IMR-90 (cell line): ENCODE results near the gene FGR. TPM values are rescaled to one million over a fixed set of nuclear protein-coding genes. Genes with fewer than 3 reads are reported as not detected.

Source experiments
- ATAC-seq: fragments of 200-7000 bp; cut with Tn5 transposase; 2 replicates; pipeline ENCODE4 v1.9.1; 2020; ENCODE audit warnings: low read depth, mild to moderate bottlenecking, moderate library complexity
- BruUV-seq: library from RNA; stranded (reverse); fragments of 400-500 nt; replicated peaks from 2 replicates; lab custom pipeline; 2021; lab: Mats Ljungman, UMichigan
- CTCF ChIA-PET: fragments of 300-600 bp; formaldehyde crosslinking; extraction: SDS; loops from one replicate; lab custom pipeline; 2021; ENCODE audit warnings: antibody characterized with exemption; lab: Yijun Ruan, JAX
- POLR2A ChIA-PET: fragments of 300-600 bp; sonication (Branson Sonifier 250); formaldehyde crosslinking; loops from one replicate; lab custom pipeline; 2022; ENCODE audit warnings: antibody characterized with exemption; ENCODE audit not compliant: unreplicated experiment; lab: Charles Lee
- DNase-seq: peaks from one replicate; pipeline ENCODE4 v3.0.0; 2013
- H2AFZ ChIP-seq: replicated peaks from 2 replicates; pipeline ENCODE3; 2013; ENCODE audit warnings: low read length, mild to moderate bottlenecking; ENCODE audit not compliant: poor library complexity
- H2AK5ac ChIP-seq: 2 replicates; pipeline ENCODE4 v1.6.1; 2013; ENCODE audit warnings: low read depth, low read length, inconsistent platforms
- H2AK9ac ChIP-seq: replicated peaks from 2 replicates; pipeline ENCODE3; 2013; ENCODE audit warnings: mild to moderate bottlenecking, low read depth, low read length, moderate library complexity; ENCODE audit not compliant: poor library complexity
- H2BK120ac ChIP-seq: 2 replicates; pipeline ENCODE4 v1.6.1; 2013; ENCODE audit warnings: low read depth, low read length, inconsistent platforms
- H2BK15ac ChIP-seq: 3 replicates; pipeline ENCODE4 v1.6.1; 2013; ENCODE audit warnings: low read depth, low read length, inconsistent platforms
- H2BK20ac ChIP-seq: 2 replicates; pipeline ENCODE4 v1.6.1; 2013; ENCODE audit warnings: low read depth, mild to moderate bottlenecking, inconsistent platforms, low read length, moderate library complexity
- H2BK5ac ChIP-seq: 2 replicates; pipeline ENCODE4 v1.6.1; 2013; ENCODE audit warnings: mild to moderate bottlenecking, low read depth, low read length, inconsistent platforms; ENCODE audit not compliant: poor library complexity, severe bottlenecking
- H3K14ac ChIP-seq: replicated peaks from 2 replicates; pipeline ENCODE4 v1.6.1; 2013; ENCODE audit warnings: low read depth, low read length, inconsistent platforms
- H3K18ac ChIP-seq: 2 replicates; pipeline ENCODE4 v1.6.1; 2013; ENCODE audit warnings: low read depth, low read length, control low read depth
- H3K23ac ChIP-seq: 2 replicates; pipeline ENCODE4 v1.6.1; 2013; ENCODE audit warnings: low read depth, low read length, inconsistent platforms
- H3K27ac ChIP-seq: 2 replicates; pipeline ENCODE4 v1.5.1; 2013; ENCODE audit warnings: mild to moderate bottlenecking, control low read depth, low read length; ENCODE audit not compliant: insufficient read depth
- H3K27me3 ChIP-seq: 2 replicates; pipeline ENCODE4 v1.6.1; 2013; ENCODE audit warnings: low read length; ENCODE audit not compliant: control insufficient read depth, insufficient read depth
- H3K36me3 ChIP-seq: 2 replicates; pipeline ENCODE4 v1.6.1; 2013; ENCODE audit warnings: low read length, mixed read lengths; ENCODE audit not compliant: control insufficient read depth, insufficient read depth
- H3K4ac ChIP-seq: 2 replicates; pipeline ENCODE4 v1.6.1; 2013; ENCODE audit warnings: low read depth, low read length, inconsistent platforms
- H3K4me1 ChIP-seq: 2 replicates; pipeline ENCODE4 v1.6.1; 2013; ENCODE audit warnings: low read length, mixed read lengths; ENCODE audit not compliant: control insufficient read depth, insufficient read depth
- H3K4me2 ChIP-seq: 2 replicates; pipeline ENCODE4 v1.6.1; 2013; ENCODE audit warnings: low read depth, mild to moderate bottlenecking, control low read depth, low read length, moderate library complexity
- H3K4me3 ChIP-seq: 2 replicates; pipeline ENCODE4 v1.5.1; 2013; ENCODE audit warnings: low read depth, mild to moderate bottlenecking, control low read depth, low read length, moderate library complexity; ENCODE audit not compliant: insufficient read depth
- H3K56ac ChIP-seq: 2 replicates; pipeline ENCODE4 v1.6.1; 2013; ENCODE audit warnings: low read length, inconsistent platforms; ENCODE audit not compliant: insufficient read depth; ENCODE audit errors: extremely low read depth
- H3K79me1 ChIP-seq, 2 experiments: 2 replicates each; pipeline ENCODE4 v1.6.1; 2013; ENCODE audit warnings: low read length in 2 of 2, inconsistent platforms in 1 of 2, low read depth in 1 of 2
- H3K9ac ChIP-seq: 2 replicates; pipeline ENCODE4 v1.6.1; 2013; ENCODE audit warnings: low read depth, low read length, control low read depth
- H3K9me1 ChIP-seq: 2 replicates; pipeline ENCODE4 v1.6.1; 2013; ENCODE audit warnings: low read length, inconsistent platforms; ENCODE audit not compliant: insufficient read depth
- H3K9me3 ChIP-seq: 2 replicates; pipeline ENCODE4 v1.6.1; 2013; ENCODE audit warnings: low read length; ENCODE audit not compliant: control insufficient read depth, insufficient read depth
- H4K20me1 ChIP-seq: 2 replicates; pipeline ENCODE4 v1.6.1; 2013; ENCODE audit warnings: low read length, inconsistent platforms; ENCODE audit not compliant: insufficient read depth
- H4K5ac ChIP-seq: 2 replicates; pipeline ENCODE4 v1.6.1; 2013; ENCODE audit warnings: mild to moderate bottlenecking, low read depth, low read length, control low read depth
- H4K8ac ChIP-seq, 2 experiments: 2 replicates each; pipeline ENCODE4 v1.6.1; 2013; ENCODE audit warnings: low read depth in 2 of 2, low read length in 2 of 2, control low read depth in 1 of 2, inconsistent platforms in 1 of 2
- H4K91ac ChIP-seq: 2 replicates; pipeline ENCODE4 v1.6.1; 2013; ENCODE audit warnings: low read depth, low read length, inconsistent platforms; ENCODE audit not compliant: insufficient read depth
- FOS ChIP-seq: fragments of 150-350 bp; IDR thresholded peaks from 2 replicates; pipeline ENCODE4 v1.6.1; 2016; ENCODE audit warnings: low read depth, low read length
- RFX5 ChIP-seq: IDR thresholded peaks from 2 replicates; pipeline ENCODE4 v1.8.0; 2012; ENCODE audit warnings: low read depth, mild to moderate bottlenecking, low read length, moderate library complexity
- SMC3 ChIP-seq: fragments of 150-350 bp; IDR thresholded peaks from 2 replicates; pipeline ENCODE4 v1.6.1; 2016; ENCODE audit warnings: low read depth, mild to moderate bottlenecking, antibody characterized with exemption, low read length, moderate library complexity
- WGBS, 2 experiments: methylation state at CpG; one replicate each; pipeline versions ENCODE4 v1.1.5 to v1.1.7; 2013; ENCODE audit warnings: missing lambda C conversion rate in 2 of 2; ENCODE audit not compliant: insufficient read length in 1 of 2; ENCODE audit errors: extremely low coverage in 2 of 2; 5-methylcytosine and 5-hydroxymethylcytosine counted together
- dilution Hi-C: fragments of 300-500 bp; cut with HindIII; formaldehyde crosslinking; loops from one replicate; pipeline ENCODE4 v1.14.3; 2018; ENCODE audit warnings: low sequenced_read_pairs; ENCODE audit not compliant: unreplicated experiment
- in situ Hi-C: fragments of 300-500 bp; cut with MboI; formaldehyde crosslinking; loops from 3 replicates; pipeline ENCODE4 v1.14.3; 2019; ENCODE audit warnings: low sequenced_read_pairs, inconsistent platforms, mixed read lengths
- intact Hi-C: fragments of 100-400 bp; cut with micrococcal nuclease; formaldehyde crosslinking; loops from 2 replicates; pipeline ENCODE4 v1.10.0; 2022
- polyA plus RNA-seq, 3 experiments: library from polyadenylated mRNA; depleted of rRNA; stranded (reverse); fragments of >200 nt; gene quantifications; 2 replicates each; pipeline ENCODE4 v1.2.3, GENCODE V29; 2012; ENCODE audit warnings: low replicate concordance in 1 of 3
- total RNA-seq: library from RNA; depleted of rRNA; stranded (reverse); fragments of >200 nt; gene quantifications from 2 replicates; pipeline ENCODE4 v1.2.3, GENCODE V29; 2012
- TF ChIP-seq, protein P1 (sequence below): fragments of 150-350 bp; IDR thresholded peaks from 2 replicates; pipeline ENCODE4 v1.6.1; 2017; ENCODE audit warnings: mild to moderate bottlenecking, antibody characterized with exemption, low read length, low read depth
- TF ChIP-seq, protein P2 (sequence below): conservative IDR thresholded peaks from 2 replicates; pipeline ENCODE4 v1.5.1; 2012; ENCODE audit warnings: mild to moderate bottlenecking, low read depth, low read length, improper control_type of control experiment

FGR gene
- total and polyA plus RNA-seq, 2 of the 4 experiments (the other 2 are of a cell fraction), result not detected

DNA sequence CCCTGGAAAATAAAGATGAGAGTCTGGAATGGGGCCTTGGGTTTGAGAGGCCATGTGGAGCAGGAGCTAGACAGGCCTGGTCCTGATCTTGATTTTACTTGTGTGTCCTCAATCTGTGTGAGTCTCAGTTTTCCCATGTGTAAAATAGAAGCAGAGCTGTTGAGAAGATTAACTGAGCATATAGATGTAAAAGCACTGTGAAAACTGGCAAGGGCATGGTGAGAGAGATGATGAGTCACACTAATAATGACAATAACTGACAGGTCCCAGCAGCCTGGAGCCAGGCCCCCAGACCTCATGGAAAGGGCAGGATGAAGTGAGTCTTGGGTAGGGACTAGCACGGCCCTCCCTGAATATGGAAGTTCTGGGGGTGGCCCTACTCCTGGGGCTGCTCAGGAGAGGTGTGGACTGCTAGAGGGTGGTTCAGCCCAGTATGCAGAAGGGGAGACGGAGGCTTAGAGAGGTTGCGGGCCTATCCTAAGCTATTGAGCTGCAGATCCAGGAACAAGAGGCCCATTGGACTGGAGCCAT is 28.2 kb downstream of the FGR start:
- no peak overlapping the region for H3K18ac ChIP-seq
- H3K4me2 ChIP-seq, result no peak overlapping the region
- peaks cover 10% of the 10 kb centered on the region for H4K20me1 ChIP-seq
- H3K14ac ChIP-seq, result no peak overlapping the region
- no peak overlapping the region for H2BK20ac ChIP-seq
- no TSS peak for BruUV-seq
- no peaks in the 10 kb centered on the region for H3K9me3 ChIP-seq
- DNase-seq, result peak; percentile 41
- peak overlapping the region; percentile 74 for H2AFZ ChIP-seq
- no peak for ATAC-seq
- H3K23ac ChIP-seq, result no peak overlapping the region
- intact Hi-C loops (loop anchor here (1.0 kb wide), 5 partner anchors 49 to 306 kb away; partner anchors contain the start of gene GPR3), in situ Hi-C loops (loop anchor here (5.0 kb wide), 2 partner anchors 209 to 304 kb away; no protein-coding TSS in a partner anchor), dilution Hi-C loops (no loop called here)
- peaks cover 0 to 7% of the 10 kb centered on the region in 2 experiments; a peak in 1 of 4 replicates for H3K79me1 ChIP-seq
- WGBS, 2 experiments, result no CpG with 5 or more reads among the region's 3 CpGs
- no peak overlapping the region for H3K4ac ChIP-seq
- TF ChIP-seq SMC3, result no peak
- TF ChIP-seq, protein P1, sequence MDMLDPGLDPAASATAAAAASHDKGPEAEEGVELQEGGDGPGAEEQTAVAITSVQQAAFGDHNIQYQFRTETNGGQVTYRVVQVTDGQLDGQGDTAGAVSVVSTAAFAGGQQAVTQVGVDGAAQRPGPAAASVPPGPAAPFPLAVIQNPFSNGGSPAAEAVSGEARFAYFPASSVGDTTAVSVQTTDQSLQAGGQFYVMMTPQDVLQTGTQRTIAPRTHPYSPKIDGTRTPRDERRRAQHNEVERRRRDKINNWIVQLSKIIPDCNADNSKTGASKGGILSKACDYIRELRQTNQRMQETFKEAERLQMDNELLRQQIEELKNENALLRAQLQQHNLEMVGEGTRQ, result no peak
- TF ChIP-seq FOS, result 0 out of 2 replicates have a peak, but pooled peaks have one; percentile 5
- TF ChIP-seq RFX5, result no peak
- TF ChIP-seq, protein P2, sequence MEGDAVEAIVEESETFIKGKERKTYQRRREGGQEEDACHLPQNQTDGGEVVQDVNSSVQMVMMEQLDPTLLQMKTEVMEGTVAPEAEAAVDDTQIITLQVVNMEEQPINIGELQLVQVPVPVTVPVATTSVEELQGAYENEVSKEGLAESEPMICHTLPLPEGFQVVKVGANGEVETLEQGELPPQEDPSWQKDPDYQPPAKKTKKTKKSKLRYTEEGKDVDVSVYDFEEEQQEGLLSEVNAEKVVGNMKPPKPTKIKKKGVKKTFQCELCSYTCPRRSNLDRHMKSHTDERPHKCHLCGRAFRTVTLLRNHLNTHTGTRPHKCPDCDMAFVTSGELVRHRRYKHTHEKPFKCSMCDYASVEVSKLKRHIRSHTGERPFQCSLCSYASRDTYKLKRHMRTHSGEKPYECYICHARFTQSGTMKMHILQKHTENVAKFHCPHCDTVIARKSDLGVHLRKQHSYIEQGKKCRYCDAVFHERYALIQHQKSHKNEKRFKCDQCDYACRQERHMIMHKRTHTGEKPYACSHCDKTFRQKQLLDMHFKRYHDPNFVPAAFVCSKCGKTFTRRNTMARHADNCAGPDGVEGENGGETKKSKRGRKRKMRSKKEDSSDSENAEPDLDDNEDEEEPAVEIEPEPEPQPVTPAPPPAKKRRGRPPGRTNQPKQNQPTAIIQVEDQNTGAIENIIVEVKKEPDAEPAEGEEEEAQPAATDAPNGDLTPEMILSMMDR, result no peak
- no peak overlapping the region for H3K4me3 ChIP-seq
- H3K56ac ChIP-seq, result no peak overlapping the region
- no peak overlapping the region for H3K9ac ChIP-seq
- H2AK5ac ChIP-seq, result no peak overlapping the region; the same call in 1 of the 2 replicates
- H3K4me1 ChIP-seq, result peaks cover under 1% of the 10 kb centered on the region; the same call in 1 of the 2 replicates
- H4K8ac ChIP-seq, result no peak overlapping the region
- H2BK5ac ChIP-seq, result no peak overlapping the region
- H2BK120ac ChIP-seq, result no peak overlapping the region
- H3K27me3 ChIP-seq, result peaks cover 21% of the 10 kb centered on the region
- H4K5ac ChIP-seq, result no peak overlapping the region
- no peaks in the 10 kb centered on the region for H3K36me3 ChIP-seq
- CTCF ChIA-PET, result interaction anchor here (0.6 to 1.5 kb wide), 13 partner anchors 15 to 306 kb away, joined by 3 to 6 read pairs (median 4); no protein-coding TSS in a partner anchor
- H4K91ac ChIP-seq, result no peak overlapping the region
- POLR2A ChIA-PET, result no interaction called here
- H3K9me1 ChIP-seq, result no peaks in the 10 kb centered on the region
- no peak overlapping the region for H3K27ac ChIP-seq
- H2AK9ac ChIP-seq, result peak overlapping the region; percentile 86
- no peak overlapping the region for H2BK15ac ChIP-seq
